Common myeloid progenitor, CD34-positive (primary cell): ENCODE measurements around the gene PA2G4.

Experiments
- CTCF ChIA-PET: fragments of 350-600 bp; sonication (Branson Sonifier 250); formaldehyde crosslinking; loops from one replicate; lab custom pipeline; 2021; ENCODE audit warnings: antibody characterized with exemption; lab: Charles Lee
- POLR2A ChIA-PET: fragments of 350-600 bp; sonication (Branson Sonifier 250); formaldehyde crosslinking; loops from one replicate; lab custom pipeline; 2021; ENCODE audit warnings: antibody characterized with exemption; lab: Charles Lee
- DNase-seq, 3 donors: peaks; one replicate each; pipeline versions ENCODE4 v3.0.0 to v3.0.0-alpha.2; 2013
- H3K27ac ChIP-seq, 2 experiments: 1 replicate in 1 of 2; 2 replicates in 1 of 2; pipeline ENCODE4 v1.7.0; 2013; ENCODE audit warnings: inconsistent platforms in 2 of 2, low read length in 2 of 2, mild to moderate bottlenecking in 2 of 2, low read depth in 1 of 2, moderate library complexity in 1 of 2; ENCODE audit not compliant: severe bottlenecking in 2 of 2, insufficient read depth in 1 of 2, poor library complexity in 1 of 2
- H3K27me3 ChIP-seq, 5 experiments: replicated peaks in 2 of 5; 1 replicate in 3 of 5; 2 replicates in 2 of 5; pipeline versions ENCODE4 v1.6.1 to v1.7.0; 2013; ENCODE audit warnings: low read length in 4 of 5, mild to moderate bottlenecking in 2 of 5, moderate library complexity in 2 of 5, inconsistent platforms in 1 of 5; ENCODE audit not compliant: insufficient read depth in 5 of 5, control insufficient read depth in 4 of 5
- H3K36me3 ChIP-seq, 4 experiments: 1 replicate in 2 of 4; 2 replicates in 2 of 4; pipeline versions ENCODE4 v1.6.1 to v1.7.0; 2013; ENCODE audit warnings: low read length in 3 of 4, control low read depth in 1 of 4, mild to moderate bottlenecking in 1 of 4; ENCODE audit not compliant: control insufficient read depth in 4 of 4, insufficient read depth in 4 of 4
- H3K4me1 ChIP-seq, 4 experiments: 1 replicate in 3 of 4; 2 replicates in 1 of 4; pipeline versions ENCODE4 v1.6.1 to v1.7.1; 2013; ENCODE audit warnings: low read length in 3 of 4, mild to moderate bottlenecking in 3 of 4, control low read depth in 1 of 4, inconsistent platforms in 1 of 4, moderate library complexity in 1 of 4; ENCODE audit not compliant: control insufficient read depth in 4 of 4, insufficient read depth in 4 of 4; ENCODE audit errors: control extremely low read depth in 1 of 4
- H3K4me3 ChIP-seq, 7 experiments: 1 replicate in 4 of 7; 2 replicates in 3 of 7; pipeline versions ENCODE4 v1.5.1 to v1.7.0; 2013; ENCODE audit warnings: mild to moderate bottlenecking in 7 of 7, low read length in 6 of 7, moderate library complexity in 6 of 7, inconsistent platforms in 2 of 7, low read depth in 2 of 7, control low read depth in 1 of 7; ENCODE audit not compliant: insufficient read depth in 4 of 7, control insufficient read depth in 1 of 7; ENCODE audit errors: extremely low read depth in 1 of 7
- H3K9me3 ChIP-seq, 5 experiments: 1 replicate in 4 of 5; 2 replicates in 1 of 5; pipeline versions ENCODE4 v1.6.1 to v1.7.1; 2013; ENCODE audit warnings: low read length in 4 of 5, mild to moderate bottlenecking in 2 of 5, inconsistent platforms in 1 of 5, low read depth in 1 of 5, moderate library complexity in 1 of 5; ENCODE audit not compliant: control insufficient read depth in 4 of 5, insufficient read depth in 2 of 5; ENCODE audit errors: control extremely low read depth in 1 of 5
- WGBS: methylation state at CpG from one replicate; pipeline ENCODE4 v1.1.5; 2013; ENCODE audit not compliant: insufficient coverage; 5-methylcytosine and 5-hydroxymethylcytosine counted together

Gene PA2G4

DNA sequence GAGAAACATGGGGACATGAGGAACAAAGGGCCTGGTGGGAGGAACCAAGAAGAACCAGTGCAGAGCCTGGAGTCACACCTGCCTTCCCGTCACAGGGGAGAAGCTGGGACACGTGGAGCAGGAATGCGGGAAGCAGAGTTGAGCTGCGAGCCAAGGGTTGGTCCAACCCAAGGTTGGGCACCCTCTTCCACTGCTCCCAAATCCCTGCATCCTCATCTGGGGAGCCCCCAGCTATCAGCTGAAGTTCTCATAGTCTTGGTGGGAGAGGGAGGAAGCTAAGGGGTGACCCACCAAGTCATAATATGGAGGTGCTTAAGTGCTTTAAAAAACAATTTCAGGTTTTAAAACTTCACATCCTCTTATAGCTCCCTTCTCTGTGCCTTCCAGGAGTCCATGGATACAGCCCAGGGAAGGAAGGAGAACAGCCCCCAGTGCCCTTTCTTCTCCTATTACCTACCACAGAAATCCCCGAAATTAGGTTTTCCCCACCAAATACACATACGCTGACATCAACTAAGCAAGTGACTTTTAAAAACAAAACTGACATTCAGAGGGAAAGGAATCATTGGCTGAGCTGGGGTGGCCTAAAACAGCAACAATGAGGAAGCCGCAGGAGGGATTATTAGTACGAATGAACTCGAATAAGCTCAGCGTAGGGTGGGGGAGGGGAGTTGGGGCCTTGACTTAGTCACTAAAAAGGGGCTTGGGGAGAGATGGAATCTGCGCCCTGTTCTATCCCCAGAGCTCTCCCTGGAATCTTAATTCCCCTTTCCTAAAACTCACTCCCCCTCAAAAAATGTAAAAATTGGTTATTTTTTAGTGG, 58.3 kb downstream of the PA2G4 start:
- Histone ChIP-seq H3K27ac (peak overlapping the region in 1 of 2 experiments; percentile 20), H3K36me3 (peaks cover 2 to 78% (median 63%) of the 10 kb centered on the region in 4 experiments), H3K27me3 (no peaks in the 10 kb centered on the region), H3K9me3 (no peaks in the 10 kb centered on the region), H3K4me1 (peaks cover 10 to 25% (median 22%) of the 10 kb centered on the region in 4 experiments), H3K4me3 (no peak overlapping the region)
- DNase-seq, result peak in 1 of 3 donors; percentile 20
- POLR2A ChIA-PET, result interaction anchor here (0.6 to 1.8 kb wide), 8 partner anchors 13 to 609 kb away, joined by 3 to 5 read pairs (median 4); partner anchors contain the start of genes ESYT1 and ZC3H10
- WGBS, result 92% methylated on average over 5 of the region's 11 CpGs
- CTCF ChIA-PET, result interaction anchor here (0.9 to 6.0 kb wide), 8 partner anchors 8 to 96 kb away, joined by 3 to 47 read pairs (median 5); partner anchors contain the start of genes ANKRD52, SMARCC2 and ZC3H10
